HG03097 (cell line): Measurements from ENCODE around the gene LEMD1.

Source experiments
- ATAC-seq: cut with Tn5 transposase; IDR thresholded peaks from one replicate; pipeline ENCODE4 v1.9.1; 2021; ENCODE audit not compliant: unreplicated experiment, low FRiP score

The LEMD1 gene

GRCh38 chr1:205339197-205339702 is 82.6 kb downstream of the LEMD1 start:
- no peak for ATAC-seq

- ATAC-seq: no peak
These were observed 83.8 kb downstream of the LEMD1 start for GRCh38 chr1:205338011-205338410.

GRCh38 chr1:205337481-205337880 is 84.4 kb downstream of the LEMD1 start:
- ATAC-seq: no peak

GRCh38 chr1:205335692-205336091 is 86.2 kb downstream of the LEMD1 start:
- ATAC-seq: no peak

- ATAC-seq: no peak
These were observed 89.7 kb downstream of the LEMD1 start for GRCh38 chr1:205332015-205332791.
